ENCODE measurements around the gene VILL.
"Not testable (repeated sequence)": the region's sequence is repeated elsewhere in the genome, so short reads cannot be mapped to it uniquely, and the experiment has no call there.

The VILL gene

DNA sequence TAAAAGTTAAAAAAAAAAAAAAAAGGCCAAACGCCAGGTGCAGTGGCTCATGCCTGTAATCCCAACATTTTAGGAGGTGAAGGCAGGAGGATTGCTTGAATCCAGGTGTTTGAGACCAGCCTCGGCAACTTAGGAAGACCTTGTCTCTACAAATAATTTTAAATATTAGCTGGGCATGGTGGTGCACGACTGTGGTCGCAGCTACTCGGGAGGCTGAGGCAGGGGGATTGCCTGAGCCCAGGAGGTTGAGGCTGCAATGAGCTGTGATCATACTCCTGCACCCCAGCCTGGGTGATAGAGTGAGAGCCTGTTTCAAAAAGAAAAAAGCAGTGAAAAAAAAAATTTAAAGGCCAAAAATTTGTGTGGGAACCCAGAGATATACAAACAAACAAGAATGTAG is 45.7 kb downstream of the VILL start:
- DNase-seq (ENCODE audit: low read depth), result no peak

DNA sequence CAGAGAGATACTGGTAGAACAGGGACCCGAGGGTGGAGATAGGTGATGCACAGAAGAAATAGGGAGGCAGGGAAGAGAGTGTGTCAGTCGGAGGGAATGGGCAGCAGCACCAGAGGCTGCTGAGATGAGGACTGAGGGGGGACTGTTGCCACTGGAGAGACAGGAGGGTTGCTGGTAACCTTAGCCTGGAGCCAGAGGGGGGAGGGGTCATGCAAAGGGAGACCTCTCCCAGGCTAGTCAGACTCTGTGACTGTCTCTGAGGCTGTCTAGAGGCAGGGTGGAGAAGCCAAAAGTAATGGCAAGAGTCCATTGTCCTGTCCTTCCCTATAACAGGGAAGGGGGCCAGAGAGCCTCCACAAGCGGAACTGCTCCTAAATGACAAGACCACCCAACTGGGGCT is 46.3 kb downstream of the VILL start:
- no peak for DNase-seq (ENCODE audit: low read depth)

DNA sequence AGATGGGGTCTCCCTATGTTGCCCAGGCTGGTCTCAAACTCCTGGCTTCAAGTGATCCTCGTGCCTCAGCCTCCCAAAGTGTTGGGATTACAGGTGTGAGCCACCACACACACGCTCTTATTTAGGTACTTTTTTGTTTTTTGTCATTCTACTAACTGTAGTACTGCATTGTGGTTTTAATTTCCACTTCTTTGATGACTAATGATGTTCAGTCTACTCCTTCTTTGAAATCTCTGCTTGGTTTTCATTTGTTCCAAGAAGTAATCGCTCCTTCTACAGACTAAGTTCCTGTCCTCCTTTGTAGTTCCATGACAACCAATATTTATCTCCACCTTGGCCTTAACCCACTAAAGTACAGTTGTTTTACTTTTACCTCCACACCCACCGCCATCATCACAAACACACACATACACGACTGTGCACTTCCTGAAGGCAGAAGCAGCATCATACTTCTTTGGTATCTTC is 47.9 kb downstream of the VILL start:
- DNase-seq (ENCODE audit: low read depth), result no peak

DNA sequence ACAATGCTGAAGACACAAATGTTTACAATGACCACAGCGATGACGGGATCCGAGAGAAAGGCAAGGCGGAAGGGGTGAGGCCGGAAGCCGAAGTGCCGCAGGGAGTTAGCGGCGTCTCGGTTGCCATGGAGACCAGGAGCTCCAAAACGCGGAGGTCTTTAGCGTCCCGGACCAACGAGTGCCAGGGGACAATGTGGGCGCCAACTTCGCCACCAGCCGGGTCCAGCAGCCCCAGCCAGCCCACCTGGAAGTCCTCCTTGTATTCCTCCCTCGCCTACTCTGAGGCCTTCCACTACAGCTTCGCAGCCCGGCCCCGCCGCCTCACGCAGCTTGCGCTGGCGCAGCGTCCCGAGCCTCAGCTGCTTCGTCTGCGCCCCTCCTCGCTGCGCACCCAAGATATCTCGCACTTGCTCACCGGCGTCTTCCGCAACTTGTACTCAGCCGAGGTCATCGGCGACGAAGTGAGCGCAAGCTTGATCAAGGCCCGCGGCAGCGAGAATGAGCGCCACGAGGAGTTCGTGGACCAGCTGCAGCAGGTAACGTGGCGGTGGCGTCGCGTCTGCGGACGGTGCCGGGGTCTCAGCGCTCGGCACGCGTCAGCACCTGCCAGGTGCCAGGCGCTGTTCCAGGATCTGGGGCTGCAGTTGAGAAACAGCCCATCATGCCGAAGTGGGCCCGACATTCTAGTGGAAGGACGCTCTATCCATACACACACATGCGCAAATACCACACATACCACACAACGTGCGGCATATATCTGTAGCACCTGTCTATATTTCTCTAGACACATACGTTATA is 48.7 kb downstream of the VILL start, which contains the start of gene DLEC1:
Gene DLEC1 (plus strand): TSS at position 108 of the 798 bp plus-strand sequence. CDS start 18 bp downstream, at position 126.
- no peak for DNase-seq (ENCODE audit: low read depth)

DNA sequence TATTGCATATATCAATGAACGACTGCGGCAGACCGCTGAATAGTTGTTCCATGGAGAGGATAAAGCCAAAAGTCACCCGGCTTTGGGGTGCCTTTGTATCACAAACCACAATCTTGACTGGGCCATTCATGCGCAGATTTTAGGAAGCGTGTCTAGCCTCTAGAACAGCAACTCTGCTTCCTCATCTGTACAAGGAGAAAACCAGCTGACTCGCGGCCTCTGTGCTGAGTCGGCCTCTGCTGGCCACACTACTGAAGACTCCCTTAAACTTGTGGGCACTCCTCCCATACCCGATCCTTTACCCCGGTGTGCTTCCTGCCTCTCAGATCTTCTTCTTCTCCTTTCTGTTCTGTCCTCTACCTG is 49.3 kb downstream of the VILL start:
- DNase-seq (ENCODE audit: low read depth), result no peak

DNA sequence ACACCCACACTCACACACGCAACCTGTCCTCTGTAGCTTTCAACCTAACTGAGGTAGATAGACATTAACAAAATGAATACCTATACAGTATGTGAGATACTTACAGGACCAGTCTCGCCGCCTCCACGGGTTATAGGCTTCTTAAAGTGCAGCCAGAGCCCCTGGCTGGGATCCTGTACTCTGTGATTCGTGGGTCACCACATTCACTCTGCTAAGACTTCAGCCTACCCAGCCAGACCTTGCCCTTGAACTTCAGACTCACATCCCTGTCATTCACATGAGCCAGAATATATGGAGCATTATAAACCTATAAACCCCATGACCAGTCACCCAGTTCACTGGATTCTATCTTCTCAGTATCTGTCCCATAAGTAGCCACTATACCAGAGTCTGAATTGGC is 49.8 kb downstream of the VILL start:
- DNase-seq (ENCODE audit: low read depth), result no peak

DNA sequence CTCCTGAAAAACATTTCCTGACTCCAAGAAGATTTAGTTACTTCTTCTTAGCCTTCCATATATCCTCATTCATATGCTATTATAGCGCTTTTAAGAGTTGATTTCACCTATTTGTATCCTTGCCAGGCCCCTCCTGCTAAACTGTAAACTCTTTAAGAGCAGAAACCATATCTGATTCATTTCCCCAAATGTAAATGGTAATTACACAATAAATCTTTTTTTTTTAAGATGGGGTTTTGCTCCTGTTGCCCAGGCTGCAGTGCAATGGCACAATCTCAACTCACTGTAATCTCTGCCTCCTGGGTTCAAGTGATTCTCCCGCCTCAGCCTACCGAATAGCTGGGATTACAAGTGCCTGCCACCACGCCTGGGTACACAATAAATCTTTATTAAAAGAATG is 52.9 kb downstream of the VILL start:
- no peak for DNase-seq (ENCODE audit: low read depth)

DNA sequence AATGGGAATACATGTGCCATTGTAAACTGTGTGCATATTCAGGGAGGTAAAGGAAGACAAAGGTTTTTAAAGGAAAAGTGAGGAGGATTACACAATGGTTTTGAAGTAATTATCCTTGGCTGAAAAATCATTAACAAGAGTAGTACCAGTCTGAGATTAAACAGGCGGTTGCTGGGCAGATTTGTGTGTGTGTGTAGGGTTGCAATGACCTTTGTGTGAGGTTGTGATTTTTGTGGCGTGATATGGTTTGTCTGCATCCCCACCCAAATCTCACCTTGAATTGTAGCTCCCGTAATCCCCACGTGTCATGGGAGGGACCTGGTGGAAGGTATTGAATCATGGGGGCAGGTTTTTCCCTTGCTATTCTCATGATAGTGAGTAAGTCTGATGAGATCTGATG is 55.4 kb downstream of the VILL start:
- DNase-seq (ENCODE audit: low read depth), result no peak

DNA sequence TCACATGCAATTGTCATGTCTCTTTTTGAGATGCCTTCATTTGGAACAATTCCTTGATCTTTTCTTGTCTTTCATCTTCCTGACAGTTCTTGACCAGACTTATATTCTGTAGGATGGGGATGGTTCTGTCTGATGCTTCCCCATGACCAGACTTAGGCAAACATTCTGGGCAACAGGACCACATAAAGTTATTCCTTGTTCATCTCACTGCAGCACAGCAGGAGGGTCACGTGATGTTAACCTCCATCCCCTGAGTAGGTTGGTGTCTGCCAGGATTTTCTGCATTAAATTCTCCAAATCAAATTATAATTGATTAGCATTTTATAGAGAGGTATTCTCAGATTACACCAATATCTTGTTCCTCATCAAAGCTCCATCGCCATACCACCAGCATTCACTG is 56.2 kb downstream of the VILL start:
- no peak for DNase-seq (ENCODE audit: low read depth)

DNA sequence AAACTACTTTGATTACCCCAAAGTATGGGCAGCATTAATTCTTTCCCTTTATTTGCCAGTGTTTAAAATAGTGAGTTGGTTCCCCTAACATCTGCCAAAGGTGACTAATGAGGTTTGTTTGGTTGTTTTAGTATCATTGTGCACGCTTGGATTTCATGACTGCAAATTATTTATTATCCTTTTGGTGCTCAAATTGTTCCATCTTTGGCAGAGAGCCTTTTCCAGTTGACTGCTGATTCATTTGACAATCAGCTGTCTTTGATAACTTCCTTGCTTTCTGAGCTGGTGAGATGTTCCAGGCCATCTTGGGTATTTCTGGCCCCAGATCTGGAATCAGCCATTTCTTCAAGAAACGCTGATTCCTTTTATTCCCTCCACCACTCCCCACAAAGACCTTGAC is 57.3 kb downstream of the VILL start:
- DNase-seq (ENCODE audit: low read depth), result no peak

DNA sequence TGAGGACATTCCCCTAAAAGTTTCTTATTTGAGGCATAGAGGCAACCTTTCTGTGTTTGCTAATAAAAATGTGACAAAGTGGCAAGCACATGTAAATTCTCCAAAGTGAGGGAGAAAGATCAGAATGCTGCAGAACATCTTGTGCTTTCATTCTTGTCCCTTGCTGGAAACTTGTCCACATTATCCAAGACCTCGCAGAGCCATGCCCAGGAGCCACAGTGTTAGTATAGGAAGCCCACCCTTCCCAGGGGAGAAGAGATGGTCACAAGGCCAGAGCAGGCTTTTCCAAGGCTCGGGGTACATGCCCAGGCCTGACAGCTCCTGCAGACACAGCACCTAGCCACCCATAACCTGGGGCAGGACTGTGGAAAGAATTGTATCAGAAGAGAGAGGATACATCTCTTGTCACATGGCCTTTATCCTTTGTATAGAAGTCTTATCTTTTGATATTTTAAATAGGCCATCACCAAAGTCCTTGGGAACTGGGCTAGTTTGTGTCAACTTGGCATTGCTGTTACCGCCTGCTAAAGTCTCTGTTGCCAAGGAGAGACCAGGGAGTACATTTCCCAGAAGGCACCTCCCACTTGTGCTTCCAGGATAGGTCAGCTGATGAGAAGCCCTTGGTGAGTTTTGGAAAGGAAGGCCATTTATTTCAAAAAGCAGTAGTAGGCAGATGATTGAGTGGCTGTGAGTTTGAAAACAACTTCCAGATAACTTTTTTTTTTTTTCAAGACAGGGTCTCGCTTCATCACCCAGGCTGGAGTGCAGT is 59.0 kb downstream of the VILL start:
- no peak for DNase-seq (ENCODE audit: low read depth)

DNA sequence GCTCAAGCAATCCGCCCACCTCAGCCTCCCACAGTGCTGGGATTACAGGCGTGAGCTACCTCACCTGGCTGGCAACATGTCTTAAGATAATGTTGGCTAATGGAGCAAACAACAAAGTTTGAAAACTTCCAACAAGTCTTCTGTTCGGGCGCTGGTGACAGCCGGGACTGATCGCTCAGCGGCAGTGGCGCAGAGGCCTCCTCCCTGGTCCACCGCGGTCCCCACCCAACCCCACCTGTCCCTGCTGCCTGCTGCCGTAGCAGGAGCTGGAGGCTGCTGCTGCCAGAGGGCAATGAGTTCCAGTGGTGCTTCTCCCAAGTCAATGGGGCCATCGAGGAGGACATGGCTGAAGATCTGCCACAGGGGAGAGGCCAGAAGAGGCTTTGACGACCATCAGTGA is 60.5 kb downstream of the VILL start:
- no peak for DNase-seq (ENCODE audit: low read depth)

DNA sequence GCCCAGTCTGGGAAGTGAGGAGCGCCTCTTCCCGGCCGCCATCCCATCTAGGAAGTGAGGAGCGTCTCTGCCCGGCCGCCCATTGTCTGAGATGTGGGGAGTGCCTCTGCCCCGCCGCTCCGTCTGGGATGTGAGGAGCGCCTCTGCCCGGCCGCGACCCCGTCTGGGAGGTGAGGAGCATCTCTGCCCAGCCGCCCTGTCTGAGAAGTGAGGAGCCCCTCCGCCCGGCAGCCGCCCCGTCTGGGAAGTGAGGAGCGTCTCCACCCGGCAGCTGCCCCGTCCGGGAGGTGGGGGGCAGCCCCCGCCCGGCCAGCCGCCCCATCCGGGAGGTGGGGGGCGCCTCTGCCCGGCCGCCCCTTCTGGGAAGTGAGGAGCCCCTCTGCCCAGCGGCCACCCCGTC is 62.7 kb downstream of the VILL start:
- DNase-seq (ENCODE audit: low read depth), result not testable (repeated sequence)

DNA sequence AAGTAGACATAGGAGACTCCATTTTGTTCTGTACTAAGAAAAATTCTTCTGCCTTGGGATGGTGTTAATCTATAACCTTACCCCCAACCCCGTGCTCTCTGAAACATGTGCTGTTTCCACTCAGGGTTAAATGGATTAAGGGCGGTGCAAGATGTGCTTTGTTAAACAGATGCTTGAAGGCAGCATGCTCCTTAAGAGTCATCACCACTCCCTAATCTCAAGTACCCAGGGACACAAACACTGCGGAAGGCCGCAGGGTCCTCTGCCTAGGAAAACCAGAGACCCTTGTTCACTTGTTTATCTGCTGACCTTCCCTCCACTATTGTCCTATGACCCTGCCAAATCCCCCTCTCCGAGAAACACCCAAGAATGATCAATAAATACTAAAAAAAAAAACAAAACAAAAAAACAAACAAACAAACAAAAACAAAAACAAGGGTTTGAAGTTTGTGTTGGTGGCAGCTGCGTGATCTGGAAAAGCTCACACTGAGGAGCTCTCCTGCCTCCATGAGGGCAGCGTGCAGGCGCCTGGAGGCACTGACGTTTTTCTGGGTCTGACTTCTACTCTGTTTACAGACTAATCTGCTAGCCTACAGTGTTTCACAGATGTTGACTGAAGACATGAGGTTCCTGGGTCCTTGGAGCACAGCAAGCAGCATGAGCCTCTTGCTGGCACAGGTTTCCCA is 63.4 kb downstream of the VILL start:
- DNase-seq (ENCODE audit: low read depth), result not testable (repeated sequence)

DNA sequence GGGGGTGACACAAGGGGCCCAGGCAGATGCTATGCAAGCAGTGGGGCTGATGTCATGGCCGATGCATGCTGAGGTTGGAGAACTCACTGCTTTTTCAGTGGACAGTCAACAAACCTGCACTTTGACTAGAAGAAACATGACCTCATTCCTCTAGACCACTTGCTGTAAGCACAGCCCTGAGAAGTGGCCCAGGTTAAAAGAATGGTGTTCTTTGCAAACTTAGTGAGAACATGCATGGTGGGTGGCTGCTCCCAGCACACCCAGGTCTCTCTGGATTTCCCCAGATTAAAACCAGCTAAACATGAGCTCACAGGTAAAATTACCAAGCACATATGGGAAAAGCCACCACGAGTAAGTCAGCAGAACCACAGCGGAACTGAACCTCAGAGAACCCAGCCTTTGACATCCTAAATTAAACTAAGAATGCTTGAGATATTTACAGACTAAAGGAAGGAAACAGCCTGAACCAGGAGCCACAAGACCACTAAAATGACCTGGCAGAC is 64.0 kb downstream of the VILL start:
- no peak for DNase-seq (ENCODE audit: low read depth)

Data from HS-5 (cell line).